Peyer's patch (tissue), 4 donors: ENCODE measurements around the gene INAFM2. TPM values are rescaled to one million over a fixed set of nuclear protein-coding genes. Genes with fewer than 3 reads are reported as not detected.
A peak's percentile ranks its signal among the peaks of the same experiment; 100 is the strongest.

Experiments used
- DNase-seq, 3 donors: peaks; one replicate each; pipeline ENCODE4 v3.0.0-alpha.2; 2017 to 2019
- H3K27ac ChIP-seq, 4 donors: fragments of 200-600 bp; sonication (generic); one replicate each; pipeline ENCODE4 v1.5.1; 2016 to 2019
- H3K27me3 ChIP-seq, 2 donors: fragments of 200-600 bp; sonication (generic); one replicate each; pipeline ENCODE4 v1.5.1; 2019
- H3K36me3 ChIP-seq, 3 donors: fragments of 200-600 bp; sonication (generic); one replicate each; pipeline ENCODE4 v1.5.1; 2016 to 2019
- H3K4me1 ChIP-seq, 4 donors: fragments of 200-600 bp; sonication (generic); one replicate each; pipeline ENCODE4 v1.5.1; 2016 to 2019
- H3K4me3 ChIP-seq, 4 donors: fragments of 200-600 bp; sonication (generic); 1 replicate in 3 of 4; 2 replicates in 1 of 4; pipeline ENCODE4 v1.5.1; 2016 to 2019; ENCODE audit warnings: mild to moderate bottlenecking in 1 of 4
- H3K9me3 ChIP-seq, 4 donors: fragments of 200-600 bp; sonication (generic); one replicate each; pipeline ENCODE4 v1.5.1; 2016 to 2019; ENCODE audit warnings: mild to moderate bottlenecking in 1 of 4
- CTCF ChIP-seq, 6 experiments: fragments of 450-650 bp in 4 of 6; fragments of 200-600 bp in 2 of 6; sonication (generic) in 1 of 6; IDR thresholded peaks; one replicate each; pipeline ENCODE4 v1.5.1; 2017 to 2019; ENCODE audit warnings: antibody characterized with exemption in 6 of 6, mild to moderate bottlenecking in 3 of 6, moderate library complexity in 1 of 6
- POLR2A ChIP-seq, 2 donors: fragments of 450-650 bp; IDR thresholded peaks; one replicate each; pipeline ENCODE4 v1.5.1; 2017; ENCODE audit warnings: antibody characterized with exemption in 2 of 2, mild to moderate bottlenecking in 2 of 2, moderate library complexity in 2 of 2
- total RNA-seq, 4 donors: library from RNA; depleted of rRNA; stranded (reverse); fragments of >200 nt; gene quantifications; one replicate each; pipeline ENCODE4 v1.1.0, GENCODE V29; 2016

Gene INAFM2
- total RNA-seq, 4 donors from 2014 or later: 6.2 to 10.7 (median 8.9) TPM

GRCh38 chr15:40277471-40277870, 46.0 kb upstream of the INAFM2 start:
- no peak for DNase-seq

DNA sequence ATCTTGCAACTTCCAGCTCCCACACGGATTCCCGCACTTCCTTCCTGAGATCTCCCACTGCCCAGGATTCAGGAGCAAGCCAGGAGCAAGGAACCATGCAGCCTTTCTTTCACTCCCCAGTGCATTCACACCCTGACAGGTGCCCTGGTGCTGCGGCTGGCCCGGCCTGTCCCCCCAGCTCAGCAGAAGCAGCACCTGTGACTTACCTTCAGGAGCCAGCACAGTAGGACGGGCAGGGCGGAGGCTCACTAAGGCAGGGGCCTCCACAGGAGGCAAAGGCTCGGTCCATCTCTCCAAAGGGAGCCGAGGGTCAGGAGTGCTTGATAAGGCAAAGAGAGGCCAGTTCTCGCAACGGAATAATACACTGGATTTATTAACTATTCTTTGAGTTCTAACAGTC, 45.5 kb upstream of the INAFM2 start:
- Histone ChIP-seq H3K27ac (no peak overlapping the region), H3K36me3 (no peaks in the 10 kb centered on the region), H3K27me3 (peaks cover 0 to 35% of the 10 kb centered on the region in 2 donors), H3K4me1 (peaks cover 0 to 27% (median 12%) of the 10 kb centered on the region in 4 donors), H3K9me3 (no peaks in the 10 kb centered on the region), H3K4me3 (no peak overlapping the region)
- TF ChIP-seq POLR2A (IDR thresholded peaks at IDR 0.05) (no peak), CTCF (IDR thresholded peaks at IDR 0.05) (no peak)
- DNase-seq: no peak

More at GRCh38 chr15:40277471-40277870, 46.0 kb upstream of the INAFM2 start:
- H3K27me3 ChIP-seq: peaks cover 0 to 30% of the 10 kb centered on the region in 2 donors
- H3K36me3 ChIP-seq: no peaks in the 10 kb centered on the region
- no peaks in the 10 kb centered on the region for H3K9me3 ChIP-seq
- H3K4me1 ChIP-seq: peaks cover 0 to 22% (median 9%) of the 10 kb centered on the region in 4 donors
- no peak overlapping the region for H3K4me3 ChIP-seq
- H3K27ac ChIP-seq: no peak overlapping the region
- TF ChIP-seq CTCF (IDR thresholded peaks at IDR 0.05) (no peak), POLR2A (IDR thresholded peaks at IDR 0.05) (no peak)

GRCh38 chr15:40279437-40280141, 43.9 kb upstream of the INAFM2 start:
- peaks cover 0 to 41% of the 10 kb centered on the region in 2 donors for H3K27me3 ChIP-seq
- H3K9me3 ChIP-seq: no peaks in the 10 kb centered on the region
- DNase-seq: peak; percentile 62 to 86 (median 83)
- no peak overlapping the region for H3K27ac ChIP-seq
- H3K4me3 ChIP-seq: peak overlapping the region in 1 of 4 donors; percentile 15
- TF ChIP-seq CTCF (IDR thresholded peaks at IDR 0.05) (peak; percentile 75 to 99 (median 94)), POLR2A (IDR thresholded peaks at IDR 0.05) (no peak)
- no peaks in the 10 kb centered on the region for H3K36me3 ChIP-seq
- peaks cover 0 to 34% (median 15%) of the 10 kb centered on the region in 4 donors for H3K4me1 ChIP-seq

GRCh38 chr15:40280260-40281056, 43.0 kb upstream of the INAFM2 start:
- Histone ChIP-seq H3K9me3 (no peaks in the 10 kb centered on the region), H3K27me3 (peaks cover 0 to 41% of the 10 kb centered on the region in 2 donors), H3K36me3 (no peaks in the 10 kb centered on the region), H3K4me1 (peaks cover 0 to 34% (median 15%) of the 10 kb centered on the region in 4 donors), H3K4me3 (no peak overlapping the region), H3K27ac (no peak overlapping the region)
- TF ChIP-seq CTCF (IDR thresholded peaks at IDR 0.05) (no peak), POLR2A (IDR thresholded peaks at IDR 0.05) (no peak)
- DNase-seq: no peak

GRCh38 chr15:40281057-40281800, 42.3 kb upstream of the INAFM2 start:
- TF ChIP-seq CTCF (IDR thresholded peaks at IDR 0.05): no peak
- TF ChIP-seq POLR2A (IDR thresholded peaks at IDR 0.05): no peak
- no peak for DNase-seq
- H3K4me3 ChIP-seq: peak overlapping the region in 3 of 4 donors; percentile 53 to 72 (median 54)
- no peak overlapping the region for H3K27ac ChIP-seq
- H3K36me3 ChIP-seq: no peaks in the 10 kb centered on the region
- H3K9me3 ChIP-seq: no peaks in the 10 kb centered on the region
- H3K4me1 ChIP-seq: peaks cover 0 to 34% (median 15%) of the 10 kb centered on the region in 4 donors
- H3K27me3 ChIP-seq: peaks cover 0 to 41% of the 10 kb centered on the region in 2 donors
